HepG2 (cell line): Measurements from ENCODE around the gene MYD88. TPM values are rescaled to one million over a fixed set of nuclear protein-coding genes. Genes with fewer than 3 reads are reported as not detected.

Experiments
- ISL2 ChIP-seq: sonication (generic); formaldehyde crosslinking; IDR thresholded peaks from 2 replicates; pipeline ENCODE4 v1.5.0; 2020; ENCODE audit warnings: missing genetic modification reagents
- KDM5B ChIP-seq: sonication (generic); formaldehyde crosslinking; IDR thresholded peaks from 2 replicates; pipeline ENCODE4 v1.4.0; 2020; ENCODE audit warnings: missing genetic modification reagents, mild to moderate bottlenecking, borderline replicate concordance
- ZFYVE20 ChIP-seq: sonication (generic); formaldehyde crosslinking; IDR thresholded peaks from 2 replicates; pipeline ENCODE4 v1.8.0; 2023; ENCODE audit warnings: low read depth, mild to moderate bottlenecking, moderate library complexity, missing genetic modification reagents, borderline replicate concordance
- ZNF367 ChIP-seq: sonication (generic); formaldehyde crosslinking; IDR thresholded peaks from 2 replicates; pipeline ENCODE4 v1.4.0; 2020; ENCODE audit warnings: missing genetic modification reagents, borderline replicate concordance
- ZSCAN25 ChIP-seq: sonication (generic); formaldehyde crosslinking; IDR thresholded peaks from 2 replicates; pipeline ENCODE4 v1.8.0; 2022; ENCODE audit warnings: mild to moderate bottlenecking, missing genetic modification reagents
- polyA plus RNA-seq, 8 experiments: library from polyadenylated mRNA; depleted of rRNA in 3 of 8; stranded (reverse) in 7 of 8; unstranded in 1 of 8; fragments of >200 nt; fragmentation: Illumina TruSeq in 4 of 8; extraction: Trizol in 4 of 8; gene quantifications; 2 replicates each; pipeline versions ENCODE4 v1.2.1 to v1.2.3, GENCODE V29; 2011 to 2016; ENCODE audit warnings: low read depth in 4 of 8, missing spikeins in 1 of 8, mixed read lengths in 1 of 8; ENCODE audit not compliant: insufficient read depth in 1 of 8
- total RNA-seq, 5 experiments: library from RNA; depleted of rRNA; stranded (reverse); fragments of >200 nt; fragmentation: Illumina TruSeq; extraction: Trizol; gene quantifications; 2 replicates each; pipeline ENCODE4 v1.2.3, GENCODE V29; 2016; ENCODE audit warnings: low read depth in 1 of 5
- TF ChIP-seq, protein P1 (sequence below): sonication (generic); formaldehyde crosslinking; IDR thresholded peaks from 2 replicates; pipeline ENCODE4 v1.5.0; 2020; ENCODE audit warnings: mild to moderate bottlenecking, missing genetic modification reagents, moderate library complexity
- TF ChIP-seq, protein P2 (sequence below): sonication (generic); formaldehyde crosslinking; IDR thresholded peaks from 2 replicates; pipeline ENCODE4 v1.9.0; 2021; ENCODE audit warnings: missing genetic modification reagents, borderline replicate concordance
- TF ChIP-seq, protein P3 (sequence below): sonication (generic); formaldehyde crosslinking; conservative IDR thresholded peaks from 2 replicates; pipeline ENCODE4 v1.8.1; 2023; ENCODE audit warnings: missing genetic modification reagents
- TF ChIP-seq, protein P4 (sequence below): sonication (generic); formaldehyde crosslinking; IDR thresholded peaks from 2 replicates; pipeline ENCODE4 v1.8.0; 2022; ENCODE audit warnings: mild to moderate bottlenecking, missing genetic modification reagents; ENCODE audit not compliant: insufficient replicate concordance
- TF ChIP-seq, protein P5 (sequence below): sonication (generic); formaldehyde crosslinking; IDR thresholded peaks from 2 replicates; pipeline ENCODE4 v1.5.0; 2020; ENCODE audit warnings: missing genetic modification reagents, mild to moderate bottlenecking, borderline replicate concordance
- TF ChIP-seq, protein P6 (sequence below), 2 experiments: IDR thresholded peaks; 2 replicates each; pipeline ENCODE4 v1.6.1; 2011 to 2012; ENCODE audit warnings: low read length in 2 of 2, borderline replicate concordance in 1 of 2, low read depth in 1 of 2, mild to moderate bottlenecking in 1 of 2, moderate library complexity in 1 of 2
- TF ChIP-seq, protein P7 (sequence below): sonication (generic); formaldehyde crosslinking; IDR thresholded peaks from 2 replicates; pipeline ENCODE4 v1.9.0; 2021; ENCODE audit warnings: missing genetic modification reagents, mild to moderate bottlenecking, borderline replicate concordance
- TF ChIP-seq, protein P8 (sequence below): sonication (generic); formaldehyde crosslinking; IDR thresholded peaks from 2 replicates; pipeline ENCODE4 v1.4.0; 2020; ENCODE audit warnings: missing genetic modification reagents

Gene MYD88
- total and polyA plus RNA-seq, 2 of the 13 experiments (the other 11 are each of a cell fraction or from before 2014, with no cell fraction given), result 7.6 to 32.7 TPM

DNA sequence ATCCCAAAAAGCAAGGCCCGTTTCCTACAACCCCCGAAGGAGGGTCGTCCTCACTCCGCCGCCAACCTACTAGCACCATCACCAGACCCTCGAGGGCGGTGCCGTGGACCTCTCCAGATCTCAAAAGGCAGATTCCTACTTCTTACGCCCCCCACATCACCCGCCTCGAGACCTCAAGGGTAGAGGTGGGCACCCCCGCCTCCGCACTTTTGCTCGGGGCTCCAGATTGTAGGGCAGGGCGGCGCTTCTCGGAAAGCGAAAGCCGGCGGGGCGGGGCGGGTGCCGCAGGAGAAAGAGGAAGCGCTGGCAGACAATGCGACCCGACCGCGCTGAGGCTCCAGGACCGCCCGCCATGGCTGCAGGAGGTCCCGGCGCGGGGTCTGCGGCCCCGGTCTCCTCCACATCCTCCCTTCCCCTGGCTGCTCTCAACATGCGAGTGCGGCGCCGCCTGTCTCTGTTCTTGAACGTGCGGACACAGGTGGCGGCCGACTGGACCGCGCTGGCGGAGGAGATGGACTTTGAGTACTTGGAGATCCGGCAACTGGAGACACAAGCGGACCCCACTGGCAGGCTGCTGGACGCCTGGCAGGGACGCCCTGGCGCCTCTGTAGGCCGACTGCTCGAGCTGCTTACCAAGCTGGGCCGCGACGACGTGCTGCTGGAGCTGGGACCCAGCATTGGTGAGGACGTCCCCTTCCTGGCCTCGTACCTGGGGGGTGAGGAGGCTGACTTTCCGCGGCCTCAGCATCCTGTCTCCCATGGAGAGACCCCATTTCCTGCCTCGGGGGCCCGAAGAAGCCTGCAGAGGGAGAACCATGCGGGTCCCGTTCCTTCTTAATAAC is at the start of gene MYD88 (continued):
- no peak for TF ChIP-seq ZFYVE20 (CRISPR knock-in tag)
- TF ChIP-seq, protein P1, sequence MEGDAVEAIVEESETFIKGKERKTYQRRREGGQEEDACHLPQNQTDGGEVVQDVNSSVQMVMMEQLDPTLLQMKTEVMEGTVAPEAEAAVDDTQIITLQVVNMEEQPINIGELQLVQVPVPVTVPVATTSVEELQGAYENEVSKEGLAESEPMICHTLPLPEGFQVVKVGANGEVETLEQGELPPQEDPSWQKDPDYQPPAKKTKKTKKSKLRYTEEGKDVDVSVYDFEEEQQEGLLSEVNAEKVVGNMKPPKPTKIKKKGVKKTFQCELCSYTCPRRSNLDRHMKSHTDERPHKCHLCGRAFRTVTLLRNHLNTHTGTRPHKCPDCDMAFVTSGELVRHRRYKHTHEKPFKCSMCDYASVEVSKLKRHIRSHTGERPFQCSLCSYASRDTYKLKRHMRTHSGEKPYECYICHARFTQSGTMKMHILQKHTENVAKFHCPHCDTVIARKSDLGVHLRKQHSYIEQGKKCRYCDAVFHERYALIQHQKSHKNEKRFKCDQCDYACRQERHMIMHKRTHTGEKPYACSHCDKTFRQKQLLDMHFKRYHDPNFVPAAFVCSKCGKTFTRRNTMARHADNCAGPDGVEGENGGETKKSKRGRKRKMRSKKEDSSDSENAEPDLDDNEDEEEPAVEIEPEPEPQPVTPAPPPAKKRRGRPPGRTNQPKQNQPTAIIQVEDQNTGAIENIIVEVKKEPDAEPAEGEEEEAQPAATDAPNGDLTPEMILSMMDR (CRISPR knock-in tag), result peak; percentile 28
- peak; percentile 53; the same call in 1 of the 2 replicates for TF ChIP-seq KDM5B
- TF ChIP-seq, protein P2, sequence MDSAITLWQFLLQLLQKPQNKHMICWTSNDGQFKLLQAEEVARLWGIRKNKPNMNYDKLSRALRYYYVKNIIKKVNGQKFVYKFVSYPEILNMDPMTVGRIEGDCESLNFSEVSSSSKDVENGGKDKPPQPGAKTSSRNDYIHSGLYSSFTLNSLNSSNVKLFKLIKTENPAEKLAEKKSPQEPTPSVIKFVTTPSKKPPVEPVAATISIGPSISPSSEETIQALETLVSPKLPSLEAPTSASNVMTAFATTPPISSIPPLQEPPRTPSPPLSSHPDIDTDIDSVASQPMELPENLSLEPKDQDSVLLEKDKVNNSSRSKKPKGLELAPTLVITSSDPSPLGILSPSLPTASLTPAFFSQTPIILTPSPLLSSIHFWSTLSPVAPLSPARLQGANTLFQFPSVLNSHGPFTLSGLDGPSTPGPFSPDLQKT (CRISPR knock-in tag), result 0 out of 2 replicates have a peak, but pooled peaks have one; percentile 55
- TF ChIP-seq, protein P3, sequence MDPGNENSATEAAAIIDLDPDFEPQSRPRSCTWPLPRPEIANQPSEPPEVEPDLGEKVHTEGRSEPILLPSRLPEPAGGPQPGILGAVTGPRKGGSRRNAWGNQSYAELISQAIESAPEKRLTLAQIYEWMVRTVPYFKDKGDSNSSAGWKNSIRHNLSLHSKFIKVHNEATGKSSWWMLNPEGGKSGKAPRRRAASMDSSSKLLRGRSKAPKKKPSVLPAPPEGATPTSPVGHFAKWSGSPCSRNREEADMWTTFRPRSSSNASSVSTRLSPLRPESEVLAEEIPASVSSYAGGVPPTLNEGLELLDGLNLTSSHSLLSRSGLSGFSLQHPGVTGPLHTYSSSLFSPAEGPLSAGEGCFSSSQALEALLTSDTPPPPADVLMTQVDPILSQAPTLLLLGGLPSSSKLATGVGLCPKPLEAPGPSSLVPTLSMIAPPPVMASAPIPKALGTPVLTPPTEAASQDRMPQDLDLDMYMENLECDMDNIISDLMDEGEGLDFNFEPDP (CRISPR knock-in tag), result no peak
- TF ChIP-seq, protein P4, sequence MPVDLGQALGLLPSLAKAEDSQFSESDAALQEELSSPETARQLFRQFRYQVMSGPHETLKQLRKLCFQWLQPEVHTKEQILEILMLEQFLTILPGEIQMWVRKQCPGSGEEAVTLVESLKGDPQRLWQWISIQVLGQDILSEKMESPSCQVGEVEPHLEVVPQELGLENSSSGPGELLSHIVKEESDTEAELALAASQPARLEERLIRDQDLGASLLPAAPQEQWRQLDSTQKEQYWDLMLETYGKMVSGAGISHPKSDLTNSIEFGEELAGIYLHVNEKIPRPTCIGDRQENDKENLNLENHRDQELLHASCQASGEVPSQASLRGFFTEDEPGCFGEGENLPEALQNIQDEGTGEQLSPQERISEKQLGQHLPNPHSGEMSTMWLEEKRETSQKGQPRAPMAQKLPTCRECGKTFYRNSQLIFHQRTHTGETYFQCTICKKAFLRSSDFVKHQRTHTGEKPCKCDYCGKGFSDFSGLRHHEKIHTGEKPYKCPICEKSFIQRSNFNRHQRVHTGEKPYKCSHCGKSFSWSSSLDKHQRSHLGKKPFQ, result peak; percentile 67
- TF ChIP-seq ZSCAN25 (CRISPR knock-in tag), result 0 out of 2 replicates have a peak, but pooled peaks have one; percentile 45
- peak; percentile 63; the same call in 1 of the 2 replicates for TF ChIP-seq ISL2 (CRISPR knock-in tag)
- no peak; the same call in 1 of the 2 replicates for TF ChIP-seq ZNF367
- TF ChIP-seq, protein P5, sequence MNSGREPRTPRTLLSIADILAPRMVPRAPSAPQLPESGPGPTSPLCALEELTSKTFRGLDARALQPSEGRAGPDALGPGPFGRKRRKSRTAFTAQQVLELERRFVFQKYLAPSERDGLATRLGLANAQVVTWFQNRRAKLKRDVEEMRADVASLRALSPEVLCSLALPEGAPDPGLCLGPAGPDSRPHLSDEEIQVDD (CRISPR knock-in tag), result peak; percentile 65; the same call in 1 of the 2 replicates
- TF ChIP-seq, protein P6, sequence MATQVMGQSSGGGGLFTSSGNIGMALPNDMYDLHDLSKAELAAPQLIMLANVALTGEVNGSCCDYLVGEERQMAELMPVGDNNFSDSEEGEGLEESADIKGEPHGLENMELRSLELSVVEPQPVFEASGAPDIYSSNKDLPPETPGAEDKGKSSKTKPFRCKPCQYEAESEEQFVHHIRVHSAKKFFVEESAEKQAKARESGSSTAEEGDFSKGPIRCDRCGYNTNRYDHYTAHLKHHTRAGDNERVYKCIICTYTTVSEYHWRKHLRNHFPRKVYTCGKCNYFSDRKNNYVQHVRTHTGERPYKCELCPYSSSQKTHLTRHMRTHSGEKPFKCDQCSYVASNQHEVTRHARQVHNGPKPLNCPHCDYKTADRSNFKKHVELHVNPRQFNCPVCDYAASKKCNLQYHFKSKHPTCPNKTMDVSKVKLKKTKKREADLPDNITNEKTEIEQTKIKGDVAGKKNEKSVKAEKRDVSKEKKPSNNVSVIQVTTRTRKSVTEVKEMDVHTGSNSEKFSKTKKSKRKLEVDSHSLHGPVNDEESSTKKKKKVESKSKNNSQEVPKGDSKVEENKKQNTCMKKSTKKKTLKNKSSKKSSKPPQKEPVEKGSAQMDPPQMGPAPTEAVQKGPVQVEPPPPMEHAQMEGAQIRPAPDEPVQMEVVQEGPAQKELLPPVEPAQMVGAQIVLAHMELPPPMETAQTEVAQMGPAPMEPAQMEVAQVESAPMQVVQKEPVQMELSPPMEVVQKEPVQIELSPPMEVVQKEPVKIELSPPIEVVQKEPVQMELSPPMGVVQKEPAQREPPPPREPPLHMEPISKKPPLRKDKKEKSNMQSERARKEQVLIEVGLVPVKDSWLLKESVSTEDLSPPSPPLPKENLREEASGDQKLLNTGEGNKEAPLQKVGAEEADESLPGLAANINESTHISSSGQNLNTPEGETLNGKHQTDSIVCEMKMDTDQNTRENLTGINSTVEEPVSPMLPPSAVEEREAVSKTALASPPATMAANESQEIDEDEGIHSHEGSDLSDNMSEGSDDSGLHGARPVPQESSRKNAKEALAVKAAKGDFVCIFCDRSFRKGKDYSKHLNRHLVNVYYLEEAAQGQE (IDR thresholded peaks at IDR 0.05; ENCODE audit: borderline replicate concordance in 1 of 2, low read depth in 1 of 2, low read length in 2 of 2), result peak in 1 of 2 experiments; percentile 27; a peak in 1 of 4 replicates
- TF ChIP-seq, protein P7, sequence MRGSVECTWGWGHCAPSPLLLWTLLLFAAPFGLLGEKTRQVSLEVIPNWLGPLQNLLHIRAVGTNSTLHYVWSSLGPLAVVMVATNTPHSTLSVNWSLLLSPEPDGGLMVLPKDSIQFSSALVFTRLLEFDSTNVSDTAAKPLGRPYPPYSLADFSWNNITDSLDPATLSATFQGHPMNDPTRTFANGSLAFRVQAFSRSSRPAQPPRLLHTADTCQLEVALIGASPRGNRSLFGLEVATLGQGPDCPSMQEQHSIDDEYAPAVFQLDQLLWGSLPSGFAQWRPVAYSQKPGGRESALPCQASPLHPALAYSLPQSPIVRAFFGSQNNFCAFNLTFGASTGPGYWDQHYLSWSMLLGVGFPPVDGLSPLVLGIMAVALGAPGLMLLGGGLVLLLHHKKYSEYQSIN, result no peak
- TF ChIP-seq, protein P8, sequence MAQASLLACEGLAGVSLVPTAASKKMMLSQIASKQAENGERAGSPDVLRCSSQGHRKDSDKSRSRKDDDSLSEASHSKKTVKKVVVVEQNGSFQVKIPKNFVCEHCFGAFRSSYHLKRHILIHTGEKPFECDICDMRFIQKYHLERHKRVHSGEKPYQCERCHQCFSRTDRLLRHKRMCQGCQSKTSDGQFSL, result peak; percentile 49; the same call in 1 of the 2 replicates
